GM12874 (cell line): ENCODE data around the gene ATG7.

Source experiments
- CTCF ChIP-seq: IDR thresholded peaks from 2 replicates; pipeline ENCODE4 v1.5.1; 2011; ENCODE audit warnings: low read depth, mild to moderate bottlenecking, control low read depth, low read length, moderate library complexity; ENCODE audit not compliant: insufficient read depth

ATG7 gene

GRCh38 chr3:11568503-11569155 is 296.4 kb downstream of the ATG7 start:
- TF ChIP-seq CTCF: no peak

GRCh38 chr3:11569156-11569741 is 297.1 kb downstream of the ATG7 start:
- no peak for TF ChIP-seq CTCF

- TF ChIP-seq CTCF: no peak
These were observed 298.1 kb downstream of the ATG7 start for GRCh38 chr3:11570251-11570650.

- no peak for TF ChIP-seq CTCF
These were observed 298.7 kb downstream of the ATG7 start for GRCh38 chr3:11570789-11571495.

GRCh38 chr3:11574981-11575669 is 302.9 kb downstream of the ATG7 start:
- TF ChIP-seq CTCF: no peak

GRCh38 chr3:11575677-11576076 is 303.5 kb downstream of the ATG7 start:
- TF ChIP-seq CTCF: no peak

- TF ChIP-seq CTCF: no peak
These were observed 304.3 kb downstream of the ATG7 start for GRCh38 chr3:11576453-11576852.
